HepG2 (cell line): Measurements from ENCODE around the gene TTC23. TPM values are rescaled to one million over a fixed set of nuclear protein-coding genes. Genes with fewer than 3 reads are reported as not detected.

ENCODE experiments used
- CBX5 ChIP-seq: sonication (generic); formaldehyde crosslinking; IDR thresholded peaks from 2 replicates; pipeline ENCODE4 v1.4.0; 2020; ENCODE audit warnings: missing genetic modification reagents, borderline replicate concordance
- CCDC6 ChIP-seq: sonication (generic); formaldehyde crosslinking; IDR thresholded peaks from 2 replicates; pipeline ENCODE4 v1.8.1; 2022; ENCODE audit warnings: mild to moderate bottlenecking, missing genetic modification reagents, moderate library complexity
- FOXJ3 ChIP-seq: sonication (generic); formaldehyde crosslinking; IDR thresholded peaks from 2 replicates; pipeline ENCODE4 v1.4.0; 2020; ENCODE audit warnings: missing genetic modification reagents, mild to moderate bottlenecking, borderline replicate concordance
- HCFC1 ChIP-seq: fragments of 150-350 bp; IDR thresholded peaks from 2 replicates; pipeline ENCODE4 v1.6.1; 2014; ENCODE audit warnings: low read depth, low read length
- PHB2 ChIP-seq: fragments of 450-650 bp; IDR thresholded peaks from 2 replicates; pipeline ENCODE4 v1.6.1; 2018; ENCODE audit not compliant: partially characterized antibody
- RBM22 ChIP-seq: fragments of 200-400 bp; formaldehyde crosslinking; optimal IDR thresholded peaks from 2 replicates; pipeline ENCODE3; 2017; ENCODE audit warnings: mild to moderate bottlenecking, low read length, moderate library complexity
- ZBTB1 ChIP-seq: sonication (generic); formaldehyde crosslinking; IDR thresholded peaks from 2 replicates; pipeline ENCODE4 v1.4.0; 2020; ENCODE audit warnings: missing genetic modification reagents, borderline replicate concordance
- ZNF251 ChIP-seq: sonication (generic); formaldehyde crosslinking; IDR thresholded peaks from 2 replicates; pipeline ENCODE4 v1.9.0; 2021; ENCODE audit warnings: mild to moderate bottlenecking, missing genetic modification reagents
- ZNF274 ChIP-seq: sonication (generic); formaldehyde crosslinking; IDR thresholded peaks from 2 replicates; pipeline ENCODE4 v1.5.1; 2020; ENCODE audit warnings: mild to moderate bottlenecking, missing genetic modification reagents
- ZNF292 ChIP-seq: sonication (generic); formaldehyde crosslinking; IDR thresholded peaks from 2 replicates; pipeline ENCODE4 v1.8.1; 2022; ENCODE audit warnings: mild to moderate bottlenecking, low read depth, missing genetic modification reagents, borderline replicate concordance
- ZNF335 ChIP-seq: sonication (generic); formaldehyde crosslinking; IDR thresholded peaks from 2 replicates; pipeline ENCODE4 v1.4.0; 2020; ENCODE audit warnings: missing genetic modification reagents
- ZNF546 ChIP-seq: sonication (generic); formaldehyde crosslinking; conservative IDR thresholded peaks from 2 replicates; pipeline ENCODE4 v1.8.1; 2023; ENCODE audit warnings: mild to moderate bottlenecking, missing genetic modification reagents
- ZNF550 ChIP-seq: sonication (generic); formaldehyde crosslinking; IDR thresholded peaks from 2 replicates; pipeline ENCODE4 v1.4.0; 2020; ENCODE audit warnings: mild to moderate bottlenecking, missing genetic modification reagents, borderline replicate concordance
- ZNF558 ChIP-seq: sonication (generic); formaldehyde crosslinking; IDR thresholded peaks from 2 replicates; pipeline ENCODE4 v1.9.0; 2022; ENCODE audit warnings: mild to moderate bottlenecking, missing genetic modification reagents, borderline replicate concordance
- ZNF569 ChIP-seq: sonication (generic); formaldehyde crosslinking; IDR thresholded peaks from 2 replicates; pipeline ENCODE4 v1.5.0; 2020; ENCODE audit warnings: mild to moderate bottlenecking, missing genetic modification reagents, moderate library complexity, borderline replicate concordance
- ZNF629 ChIP-seq: sonication (generic); formaldehyde crosslinking; conservative IDR thresholded peaks from 2 replicates; pipeline ENCODE4 v1.5.0; 2020; ENCODE audit warnings: missing genetic modification reagents
- ZNF749 ChIP-seq: sonication (generic); formaldehyde crosslinking; IDR thresholded peaks from 2 replicates; pipeline ENCODE4 v1.8.0; 2022; ENCODE audit warnings: mild to moderate bottlenecking, missing genetic modification reagents, moderate library complexity, borderline replicate concordance
- ZNF788 ChIP-seq: sonication (generic); formaldehyde crosslinking; IDR thresholded peaks from 2 replicates; pipeline ENCODE4 v1.5.0; 2020; ENCODE audit warnings: mild to moderate bottlenecking, missing genetic modification reagents, borderline replicate concordance
- polyA plus RNA-seq, 8 experiments: library from polyadenylated mRNA; depleted of rRNA in 3 of 8; stranded (reverse) in 7 of 8; unstranded in 1 of 8; fragments of >200 nt; fragmentation: Illumina TruSeq in 4 of 8; extraction: Trizol in 4 of 8; gene quantifications; 2 replicates each; pipeline versions ENCODE4 v1.2.1 to v1.2.3, GENCODE V29; 2011 to 2016; ENCODE audit warnings: low read depth in 4 of 8, missing spikeins in 1 of 8, mixed read lengths in 1 of 8; ENCODE audit not compliant: insufficient read depth in 1 of 8
- total RNA-seq, 5 experiments: library from RNA; depleted of rRNA; stranded (reverse); fragments of >200 nt; fragmentation: Illumina TruSeq; extraction: Trizol; gene quantifications; 2 replicates each; pipeline ENCODE4 v1.2.3, GENCODE V29; 2016; ENCODE audit warnings: low read depth in 1 of 5
- TF ChIP-seq, protein P1 (sequence below): sonication (generic); formaldehyde crosslinking; IDR thresholded peaks from 2 replicates; pipeline ENCODE4 v1.4.0; 2020; ENCODE audit warnings: missing genetic modification reagents, borderline replicate concordance
- TF ChIP-seq, protein P2 (sequence below): sonication (generic); formaldehyde crosslinking; IDR thresholded peaks from 2 replicates; pipeline ENCODE4 v1.4.0; 2020; ENCODE audit warnings: missing genetic modification reagents
- TF ChIP-seq, protein P3 (sequence below): sonication (generic); formaldehyde crosslinking; IDR thresholded peaks from 2 replicates; pipeline ENCODE4 v1.8.1; 2023; ENCODE audit warnings: missing genetic modification reagents, mild to moderate bottlenecking, borderline replicate concordance
- TF ChIP-seq, protein P4 (sequence below): sonication (generic); formaldehyde crosslinking; IDR thresholded peaks from 2 replicates; pipeline ENCODE4 v1.4.0; 2020; ENCODE audit warnings: missing genetic modification reagents, borderline replicate concordance

TTC23 gene
- total and polyA plus RNA-seq, 2 of the 13 experiments (the other 11 are each of a cell fraction or from before 2014, with no cell fraction given): 1.6 to 11.7 TPM

DNA sequence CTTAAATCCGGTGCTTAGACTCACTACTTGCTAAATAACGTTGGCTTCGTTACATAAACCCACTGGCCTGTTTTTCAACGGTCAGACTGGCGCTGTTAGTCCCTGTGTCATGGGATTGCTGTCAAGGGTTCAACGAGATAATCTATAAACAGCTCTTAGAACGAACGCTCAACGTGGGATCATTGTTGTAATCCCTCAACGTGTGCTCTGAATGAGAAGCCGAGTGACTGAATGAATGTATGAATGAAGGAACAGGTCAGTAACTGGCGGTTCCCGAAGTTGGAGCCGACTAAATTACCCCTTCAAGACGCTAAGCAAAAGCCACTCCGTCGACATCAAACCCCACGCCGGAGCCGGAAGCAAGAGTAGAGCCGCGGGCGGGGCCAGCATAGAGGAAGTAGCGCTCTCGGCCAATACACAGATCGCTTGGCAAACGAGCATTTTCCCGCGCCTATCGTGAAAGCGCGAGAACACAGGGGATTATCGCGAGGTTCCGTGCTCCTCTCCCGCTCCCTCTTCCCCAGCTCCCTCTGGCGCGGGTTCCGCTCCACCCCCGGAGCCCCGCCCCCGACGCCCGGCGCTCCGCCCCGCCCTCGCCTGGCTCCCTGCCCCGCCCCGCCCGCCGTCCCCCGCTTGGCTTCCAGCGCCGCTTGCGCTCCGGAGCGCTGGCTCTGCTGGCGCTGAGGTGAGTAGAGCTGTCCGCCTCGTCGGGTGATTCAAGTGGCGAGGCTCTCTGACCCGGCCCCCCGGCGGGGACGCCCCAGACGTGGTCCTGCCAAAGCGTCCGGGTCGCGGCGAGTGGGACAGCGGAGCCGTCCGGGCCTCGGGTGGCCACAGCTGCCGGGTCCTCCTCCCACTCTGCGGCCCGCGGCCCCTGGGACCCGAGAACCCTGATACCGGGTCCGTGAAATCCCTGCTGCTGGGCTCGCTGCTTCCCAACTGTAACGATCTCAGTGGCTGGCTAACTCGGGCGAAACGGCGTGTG, 1.8 kb upstream of the TTC23 start, which contains the start of gene LRRC28 (continued):
- TF ChIP-seq CBX5: peak; percentile 31; the same call in 1 of the 2 replicates
- TF ChIP-seq ZNF292 (CRISPR knock-in tag): no peak
- TF ChIP-seq ZNF558: 0 out of 2 replicates have a peak, but pooled peaks have one; percentile 62
- TF ChIP-seq CCDC6: peak; percentile 7; the same call in 1 of the 2 replicates
- TF ChIP-seq, protein P1, sequence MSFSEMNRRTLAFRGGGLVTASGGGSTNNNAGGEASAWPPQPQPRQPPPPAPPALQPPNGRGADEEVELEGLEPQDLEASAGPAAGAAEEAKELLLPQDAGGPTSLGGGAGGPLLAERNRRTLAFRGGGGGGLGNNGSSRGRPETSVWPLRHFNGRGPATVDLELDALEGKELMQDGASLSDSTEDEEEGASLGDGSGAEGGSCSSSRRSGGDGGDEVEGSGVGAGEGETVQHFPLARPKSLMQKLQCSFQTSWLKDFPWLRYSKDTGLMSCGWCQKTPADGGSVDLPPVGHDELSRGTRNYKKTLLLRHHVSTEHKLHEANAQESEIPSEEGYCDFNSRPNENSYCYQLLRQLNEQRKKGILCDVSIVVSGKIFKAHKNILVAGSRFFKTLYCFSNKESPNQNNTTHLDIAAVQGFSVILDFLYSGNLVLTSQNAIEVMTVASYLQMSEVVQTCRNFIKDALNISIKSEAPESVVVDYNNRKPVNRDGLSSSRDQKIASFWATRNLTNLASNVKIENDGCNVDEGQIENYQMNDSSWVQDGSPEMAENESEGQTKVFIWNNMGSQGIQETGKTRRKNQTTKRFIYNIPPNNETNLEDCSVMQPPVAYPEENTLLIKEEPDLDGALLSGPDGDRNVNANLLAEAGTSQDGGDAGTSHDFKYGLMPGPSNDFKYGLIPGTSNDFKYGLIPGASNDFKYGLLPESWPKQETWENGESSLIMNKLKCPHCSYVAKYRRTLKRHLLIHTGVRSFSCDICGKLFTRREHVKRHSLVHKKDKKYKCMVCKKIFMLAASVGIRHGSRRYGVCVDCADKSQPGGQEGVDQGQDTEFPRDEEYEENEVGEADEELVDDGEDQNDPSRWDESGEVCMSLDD (CRISPR knock-in tag): no peak
- TF ChIP-seq HCFC1: 0 out of 2 replicates have a peak, but pooled peaks have one; percentile 27
- TF ChIP-seq, protein P2, sequence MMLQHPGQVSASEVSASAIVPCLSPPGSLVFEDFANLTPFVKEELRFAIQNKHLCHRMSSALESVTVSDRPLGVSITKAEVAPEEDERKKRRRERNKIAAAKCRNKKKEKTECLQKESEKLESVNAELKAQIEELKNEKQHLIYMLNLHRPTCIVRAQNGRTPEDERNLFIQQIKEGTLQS: 0 out of 2 replicates have a peak, but pooled peaks have one; percentile 9
- TF ChIP-seq ZNF550 (CRISPR knock-in tag): no peak
- TF ChIP-seq ZNF569 (CRISPR knock-in tag): no peak
- 0 out of 2 replicates have a peak, but pooled peaks have one; percentile 5 for TF ChIP-seq ZNF629 (CRISPR knock-in tag)
- TF ChIP-seq RBM22: peak; percentile 89
- TF ChIP-seq ZNF251: no peak
- TF ChIP-seq ZNF788 (CRISPR knock-in tag): 0 out of 2 replicates have a peak, but pooled peaks have one; percentile 10
- TF ChIP-seq, protein P3, sequence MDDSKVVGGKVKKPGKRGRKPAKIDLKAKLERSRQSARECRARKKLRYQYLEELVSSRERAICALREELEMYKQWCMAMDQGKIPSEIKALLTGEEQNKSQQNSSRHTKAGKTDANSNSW (CRISPR knock-in tag): no peak
- no peak for TF ChIP-seq ZNF274 (CRISPR knock-in tag)
- peak; percentile 40; the same call in 1 of the 2 replicates for TF ChIP-seq ZNF749 (CRISPR knock-in tag)
- TF ChIP-seq PHB2: no peak
- TF ChIP-seq ZBTB1 (CRISPR knock-in tag): no peak
- TF ChIP-seq ZNF546: 0 out of 2 replicates have a peak, but pooled peaks have one; percentile 68
- TF ChIP-seq ZNF335 (CRISPR knock-in tag): no peak
- TF ChIP-seq FOXJ3 (CRISPR knock-in tag): peak; percentile 68; the same call in 1 of the 2 replicates
- TF ChIP-seq, protein P4, sequence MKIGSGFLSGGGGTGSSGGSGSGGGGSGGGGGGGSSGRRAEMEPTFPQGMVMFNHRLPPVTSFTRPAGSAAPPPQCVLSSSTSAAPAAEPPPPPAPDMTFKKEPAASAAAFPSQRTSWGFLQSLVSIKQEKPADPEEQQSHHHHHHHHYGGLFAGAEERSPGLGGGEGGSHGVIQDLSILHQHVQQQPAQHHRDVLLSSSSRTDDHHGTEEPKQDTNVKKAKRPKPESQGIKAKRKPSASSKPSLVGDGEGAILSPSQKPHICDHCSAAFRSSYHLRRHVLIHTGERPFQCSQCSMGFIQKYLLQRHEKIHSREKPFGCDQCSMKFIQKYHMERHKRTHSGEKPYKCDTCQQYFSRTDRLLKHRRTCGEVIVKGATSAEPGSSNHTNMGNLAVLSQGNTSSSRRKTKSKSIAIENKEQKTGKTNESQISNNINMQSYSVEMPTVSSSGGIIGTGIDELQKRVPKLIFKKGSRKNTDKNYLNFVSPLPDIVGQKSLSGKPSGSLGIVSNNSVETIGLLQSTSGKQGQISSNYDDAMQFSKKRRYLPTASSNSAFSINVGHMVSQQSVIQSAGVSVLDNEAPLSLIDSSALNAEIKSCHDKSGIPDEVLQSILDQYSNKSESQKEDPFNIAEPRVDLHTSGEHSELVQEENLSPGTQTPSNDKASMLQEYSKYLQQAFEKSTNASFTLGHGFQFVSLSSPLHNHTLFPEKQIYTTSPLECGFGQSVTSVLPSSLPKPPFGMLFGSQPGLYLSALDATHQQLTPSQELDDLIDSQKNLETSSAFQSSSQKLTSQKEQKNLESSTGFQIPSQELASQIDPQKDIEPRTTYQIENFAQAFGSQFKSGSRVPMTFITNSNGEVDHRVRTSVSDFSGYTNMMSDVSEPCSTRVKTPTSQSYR (CRISPR knock-in tag): no peak; the same call in 1 of the 2 replicates
